ENCODE results near the gene CHAF1A.

CHAF1A gene

DNA sequence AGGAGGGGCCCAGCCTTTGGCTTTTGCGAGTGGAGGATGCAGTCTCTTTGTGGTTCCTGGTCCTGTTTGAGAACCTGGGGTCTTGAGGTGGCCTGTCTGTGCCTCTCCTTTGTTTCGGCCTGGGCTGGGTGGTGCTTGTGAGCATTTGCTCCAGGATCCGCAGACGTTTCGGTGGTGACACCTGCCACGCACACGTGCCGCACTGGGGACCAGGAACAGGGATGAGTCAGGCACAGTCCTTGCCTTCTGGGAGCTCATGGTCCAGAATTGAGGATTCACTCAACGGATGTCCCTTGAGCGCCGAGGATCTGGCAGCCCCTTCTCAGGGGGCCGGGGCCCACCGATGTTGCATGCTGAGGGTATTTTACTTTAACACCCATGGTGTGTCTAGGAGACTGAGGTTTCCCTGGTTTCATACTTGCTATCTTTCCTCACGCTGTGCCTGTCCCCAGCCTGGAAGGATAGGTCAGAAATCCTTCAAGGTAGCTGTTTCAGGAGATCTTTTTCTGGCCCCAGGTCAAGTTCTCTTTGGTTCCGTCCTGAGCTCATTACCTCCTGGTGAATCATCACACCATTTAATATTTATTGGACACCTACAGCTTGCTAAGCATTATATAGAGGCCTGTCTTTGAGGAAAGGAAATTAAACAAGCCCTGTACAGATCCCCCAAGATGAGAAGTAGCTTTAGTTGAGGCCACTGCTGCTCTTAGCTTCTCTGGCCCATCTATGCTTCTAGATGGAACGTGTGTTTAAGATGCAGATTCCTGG is 74.8 kb downstream of the CHAF1A start:
- in situ Hi-C loops (cut with MboI; ENCODE audit: low sequenced_read_pairs): no loop called here

DNA sequence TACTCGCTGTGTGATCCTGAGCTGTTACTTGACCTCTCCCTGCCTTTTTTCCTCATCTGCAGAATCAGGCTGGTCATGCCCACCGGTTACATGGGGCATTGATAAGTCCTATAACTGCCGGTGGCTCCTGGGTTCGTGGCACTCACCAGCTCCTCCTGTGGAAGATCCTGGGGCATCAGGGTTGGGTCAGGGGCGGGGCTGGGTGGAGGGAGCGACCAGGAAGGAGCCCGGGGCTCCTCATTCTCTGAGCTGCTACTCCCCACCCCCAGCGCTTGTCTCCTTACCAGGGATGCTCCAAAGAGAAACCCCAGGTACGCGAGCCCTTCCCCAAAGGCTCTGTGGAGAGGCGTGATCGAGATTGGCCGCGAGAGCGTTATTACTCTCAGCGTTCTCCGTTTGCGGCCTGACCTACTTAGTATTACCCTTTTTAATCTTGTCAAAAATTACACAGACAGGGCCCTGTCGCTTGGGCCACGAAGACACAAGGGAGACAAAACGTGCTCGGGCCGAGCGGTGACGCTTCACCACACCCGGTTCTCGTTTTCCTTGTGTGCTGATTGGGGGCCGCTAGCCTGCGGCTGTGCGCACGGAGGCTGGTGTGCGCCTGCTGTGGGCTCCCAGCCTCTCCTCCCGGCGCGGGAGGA is 80.4 kb downstream of the CHAF1A start:
- in situ Hi-C loops (cut with MboI; ENCODE audit: low sequenced_read_pairs): no loop called here

- in situ Hi-C loops (cut with MboI; ENCODE audit: low sequenced_read_pairs): no loop called here
Observed at GRCh38 chr19:4483385-4483784, 80.9 kb downstream of the CHAF1A start.

- in situ Hi-C loops (cut with MboI; ENCODE audit: low sequenced_read_pairs): no loop called here
Observed at GRCh38 chr19:4487572-4487971, 85.1 kb downstream of the CHAF1A start.

DNA sequence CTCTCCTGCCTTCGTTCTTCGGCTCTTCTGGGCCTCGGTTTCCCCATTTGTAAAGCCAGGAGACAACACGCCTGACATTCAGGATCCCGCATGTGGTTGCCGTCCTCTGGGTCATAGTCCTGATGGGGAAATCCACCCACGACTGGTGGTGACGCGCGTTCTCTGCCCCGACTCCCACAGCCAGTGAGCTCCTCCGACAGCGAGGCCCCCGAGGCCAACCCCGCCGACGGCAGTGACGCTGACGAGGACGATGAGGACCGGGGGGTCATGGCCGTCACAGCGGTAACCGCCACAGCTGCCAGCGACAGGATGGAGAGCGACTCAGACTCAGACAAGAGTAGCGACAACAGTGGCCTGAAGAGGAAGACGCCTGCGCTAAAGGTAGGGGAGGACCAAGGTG is 86.1 kb downstream of the CHAF1A start:
- in situ Hi-C loops (cut with MboI; ENCODE audit: low sequenced_read_pairs): no loop called here

- in situ Hi-C loops (cut with MboI; ENCODE audit: low sequenced_read_pairs): no loop called here
Observed at GRCh38 chr19:4491446-4491845, 89.0 kb downstream of the CHAF1A start.

GRCh38 chr19:4492337-4493103 is 90.1 kb downstream of the CHAF1A start:
- in situ Hi-C loops (cut with MboI; ENCODE audit: low sequenced_read_pairs): no loop called here
